Stimulated activated CD4-positive, alpha-beta T cell treated with anti-CD3 and anti-CD28 coated beads, Interleukin-1b, Interleukin-23, amount 100 ng/mL, for 48 hours (primary cell): ENCODE data around the gene CDKN2D.
"Not testable (repeated sequence)": the region's sequence is repeated elsewhere in the genome, so short reads cannot be mapped to it uniquely, and the experiment has no call there.

Experiments
- DNase-seq: peaks from one replicate; pipeline ENCODE4 v3.0.0-alpha.2; 2020

The CDKN2D gene

GRCh38 chr19:10580979-10581631, 12.3 kb upstream of the CDKN2D start:
- DNase-seq = peak; percentile 90

DNA sequence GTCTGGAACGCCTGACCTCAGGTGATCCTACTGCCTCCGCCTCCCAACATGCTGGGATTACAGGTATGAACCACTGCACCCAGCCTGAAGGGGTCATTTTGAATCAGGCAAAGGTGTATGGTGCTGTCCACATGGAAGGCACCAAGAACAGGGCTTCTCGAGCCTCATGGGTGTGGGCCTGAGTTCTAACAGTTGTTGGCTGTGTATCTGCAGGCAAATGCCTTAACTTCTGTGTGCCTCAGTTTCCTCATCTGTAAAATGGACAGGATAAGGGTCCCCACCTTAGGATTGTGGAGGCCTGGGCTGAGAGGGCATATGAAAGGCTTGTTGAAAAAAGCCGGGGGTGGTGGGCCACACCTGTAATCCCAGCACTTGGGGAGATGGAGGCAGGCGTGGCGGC, 9.2 kb upstream of the CDKN2D start:
- no peak for DNase-seq

DNA sequence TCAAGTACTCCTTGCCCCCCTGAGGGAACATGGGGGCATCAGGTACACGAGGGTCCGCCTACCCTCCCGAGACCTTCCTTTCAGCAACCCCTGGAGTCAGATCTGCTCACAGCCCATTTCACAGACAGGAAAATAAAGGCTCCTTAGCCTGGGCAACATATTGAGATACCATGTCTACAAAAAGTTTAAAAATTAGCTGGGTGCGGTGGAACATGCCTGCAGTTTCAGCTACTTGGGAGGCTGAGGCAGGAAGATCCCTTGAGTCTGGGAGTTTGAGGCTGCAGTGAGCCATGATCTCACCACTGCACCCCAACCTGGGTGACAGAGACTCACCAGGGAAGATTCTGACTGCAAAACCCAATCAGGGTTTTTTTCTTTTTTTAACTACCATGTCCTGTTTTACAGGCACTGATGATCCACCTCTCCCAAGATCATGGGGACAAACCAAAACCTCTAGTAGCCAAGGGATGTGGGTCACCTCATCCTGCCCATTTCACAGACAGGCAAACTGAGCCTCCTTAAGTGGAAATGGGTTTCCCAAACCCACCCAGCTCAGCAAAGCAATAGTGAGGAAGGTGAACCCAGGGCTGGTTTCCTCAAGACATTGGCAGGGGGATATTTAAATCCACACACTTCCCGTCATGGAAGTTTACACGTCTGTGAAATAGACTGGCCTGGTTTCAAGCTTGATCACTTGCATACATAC, 6.4 kb upstream of the CDKN2D start:
- DNase-seq = no peak

DNA sequence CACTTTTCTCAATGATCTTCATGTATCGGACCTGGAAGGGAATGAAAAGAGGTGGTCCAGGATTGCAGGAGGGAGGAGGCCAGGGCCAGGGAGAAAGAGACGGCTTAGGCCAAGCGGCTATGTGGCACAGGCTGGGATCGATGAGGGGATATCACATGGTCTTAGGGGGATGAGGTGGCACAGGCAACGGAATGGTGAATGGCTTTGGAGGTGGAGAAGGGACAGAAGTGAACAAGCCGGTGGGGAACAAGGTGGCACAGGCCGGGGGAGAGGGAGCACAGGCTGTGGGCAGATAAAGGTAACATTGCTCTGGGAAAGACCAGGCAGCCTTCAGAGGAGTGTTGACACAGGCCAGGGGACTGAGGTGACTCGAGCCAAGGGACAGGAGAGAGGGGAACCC, 5.7 kb upstream of the CDKN2D start:
- no peak for DNase-seq

- not testable (repeated sequence) for DNase-seq
Measured at GRCh38 chr19:10573793-10574192, 5.0 kb upstream of the CDKN2D start.

- peak; percentile 73 for DNase-seq
Measured at GRCh38 chr19:10568062-10568825, 535 bp downstream of the CDKN2D start.

GRCh38 chr19:10567656-10568055, 1.1 kb downstream of the CDKN2D start:
- DNase-seq = no peak

DNA sequence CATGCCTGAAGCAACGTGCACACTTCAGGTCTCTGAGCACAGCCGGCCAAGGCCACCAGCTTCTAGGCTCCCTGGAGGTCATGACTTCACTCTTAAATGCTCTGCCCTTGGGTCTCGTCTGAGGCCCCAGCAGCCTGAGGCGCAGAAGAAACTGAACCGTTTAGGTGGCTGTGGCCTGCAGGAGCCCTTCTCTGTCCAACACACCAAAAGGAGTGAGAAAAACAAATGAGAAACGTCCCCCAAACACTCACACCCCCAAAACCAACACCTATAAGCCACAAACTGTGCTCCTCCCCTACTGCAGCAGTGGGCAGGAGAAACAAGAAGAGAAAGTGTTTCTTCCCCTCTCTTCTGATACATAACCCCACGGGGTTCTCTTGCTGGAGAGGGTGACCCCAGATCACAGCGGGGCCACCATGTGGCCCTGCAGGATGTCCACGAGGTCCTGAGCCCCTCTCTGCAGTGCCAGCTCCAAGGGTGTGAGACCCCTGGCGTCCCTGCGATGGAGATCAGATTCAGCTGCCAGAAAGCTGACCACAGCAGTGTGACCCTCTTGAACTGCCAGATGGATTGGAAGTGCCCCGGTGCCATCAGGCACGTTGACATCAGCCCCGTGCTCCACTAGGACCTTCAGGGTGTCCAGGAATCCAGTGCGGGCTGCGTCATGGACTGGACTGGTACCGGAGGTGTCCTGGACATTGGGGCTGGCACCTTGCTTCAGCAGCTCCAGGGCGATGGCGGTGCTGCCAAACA, 1.9 kb downstream of the CDKN2D start:
- peak; percentile 68 for DNase-seq

GRCh38 chr19:10566408-10566657, 2.4 kb downstream of the CDKN2D start:
- no peak for DNase-seq

DNA sequence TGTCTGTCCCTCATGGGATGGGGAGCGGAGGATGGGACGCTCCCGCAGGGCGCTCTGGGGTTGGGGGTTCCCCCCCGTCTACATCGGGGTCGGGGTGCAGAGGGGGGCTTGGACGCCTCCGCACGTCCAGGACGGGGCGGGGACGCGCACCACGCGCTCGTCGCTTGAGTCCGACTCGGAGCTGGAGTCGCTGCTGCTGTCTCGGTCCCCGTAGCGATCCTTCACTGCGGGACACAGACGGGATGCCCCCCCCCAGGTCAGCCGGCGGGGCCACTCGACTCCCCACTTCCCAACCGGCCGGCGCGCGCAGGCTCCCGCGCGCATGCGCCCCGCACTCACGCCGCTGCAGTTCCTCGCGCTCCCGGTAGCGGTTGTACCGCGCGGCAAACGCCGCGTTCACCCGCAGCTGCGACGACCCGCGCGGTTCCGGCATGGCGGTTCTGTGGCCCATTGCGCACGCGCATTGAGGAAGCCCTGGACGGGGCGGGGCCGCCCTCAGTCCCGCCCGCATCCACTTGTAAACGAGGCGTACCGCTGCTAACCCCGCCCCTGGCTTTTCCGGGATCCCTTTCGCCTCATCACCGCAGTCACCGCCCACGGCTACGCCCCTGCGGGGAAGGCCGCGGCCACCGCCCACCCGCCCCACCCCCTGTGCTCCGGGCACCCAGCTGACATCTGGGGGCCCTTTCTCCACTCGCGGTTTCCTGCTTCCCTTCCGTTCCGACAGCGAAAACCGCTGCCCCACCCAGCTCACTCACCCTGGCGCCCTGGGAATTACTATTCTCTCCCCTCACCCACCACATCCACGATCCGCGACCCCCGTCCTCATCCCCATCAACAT, 3.0 kb downstream of the CDKN2D start, which contains the start of gene KRI1:
Gene KRI1 (minus strand): TSS at position 444 of the 841 bp plus-strand sequence. CDS start 11 bp downstream, at position 433.
- DNase-seq = peak; percentile 98

DNA sequence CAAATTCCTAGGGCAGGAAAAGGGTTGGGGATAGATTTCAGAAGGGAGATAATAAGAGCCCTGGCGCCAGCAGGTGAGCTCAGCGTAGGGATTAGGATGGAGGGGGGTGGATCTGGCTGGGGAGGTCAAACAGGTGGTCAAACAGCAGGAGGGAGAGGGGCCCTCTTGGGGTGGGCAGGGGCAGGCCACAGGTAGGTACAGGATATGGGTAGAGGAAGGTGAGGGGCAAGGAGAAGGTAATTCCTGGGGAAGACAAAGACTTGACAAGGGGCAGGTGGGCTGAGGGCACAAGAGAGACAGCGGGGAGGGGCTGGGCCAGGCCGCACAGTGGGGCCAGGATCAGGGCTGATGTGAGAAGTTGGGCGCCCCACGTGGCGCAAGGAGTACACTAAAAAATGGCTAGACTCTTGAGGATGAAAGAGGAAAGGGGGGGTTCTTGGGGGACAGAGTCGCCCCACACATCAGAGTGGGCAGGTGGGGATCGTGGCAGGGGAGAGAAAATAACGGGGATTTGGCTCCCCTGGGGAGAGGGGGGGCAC, 3.7 kb downstream of the CDKN2D start:
- peak; percentile 61 for DNase-seq

GRCh38 chr19:10562609-10563008, 6.2 kb downstream of the CDKN2D start:
- no peak for DNase-seq

GRCh38 chr19:10560154-10560553, 8.6 kb downstream of the CDKN2D start:
- DNase-seq = no peak

DNA sequence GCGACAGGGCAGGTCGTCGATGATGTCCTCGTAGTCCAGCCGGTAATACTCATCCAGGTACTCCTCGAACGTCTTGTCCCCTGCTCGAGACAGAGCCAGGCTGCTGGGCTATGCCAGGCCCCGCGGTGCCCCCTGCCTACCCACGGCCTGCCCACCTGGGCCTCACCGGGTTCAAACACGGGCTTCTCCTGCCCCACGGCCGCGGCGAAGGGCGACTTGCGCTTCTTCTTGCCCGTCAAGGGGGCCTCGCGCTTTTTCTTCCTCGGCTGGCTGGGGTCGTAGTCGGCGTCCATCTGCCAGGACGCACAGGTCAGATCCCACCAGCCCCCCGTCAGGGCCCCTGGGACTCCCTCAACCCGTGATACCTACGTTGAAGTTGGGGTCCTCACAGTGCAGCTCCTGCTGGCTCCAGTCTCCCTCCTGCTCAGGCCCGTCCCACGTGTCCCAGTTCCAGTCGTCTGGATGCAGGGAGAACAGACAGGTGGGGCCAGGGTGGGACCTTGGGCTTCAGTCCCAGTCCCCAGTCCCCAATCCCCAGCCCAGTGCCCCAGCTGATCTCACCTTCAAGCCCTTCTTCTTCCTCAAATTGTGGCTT, 11.1 kb downstream of the CDKN2D start:
- DNase-seq = no peak

- no peak for DNase-seq
Measured at GRCh38 chr19:10555610-10555973, 13.2 kb downstream of the CDKN2D start.

DNA sequence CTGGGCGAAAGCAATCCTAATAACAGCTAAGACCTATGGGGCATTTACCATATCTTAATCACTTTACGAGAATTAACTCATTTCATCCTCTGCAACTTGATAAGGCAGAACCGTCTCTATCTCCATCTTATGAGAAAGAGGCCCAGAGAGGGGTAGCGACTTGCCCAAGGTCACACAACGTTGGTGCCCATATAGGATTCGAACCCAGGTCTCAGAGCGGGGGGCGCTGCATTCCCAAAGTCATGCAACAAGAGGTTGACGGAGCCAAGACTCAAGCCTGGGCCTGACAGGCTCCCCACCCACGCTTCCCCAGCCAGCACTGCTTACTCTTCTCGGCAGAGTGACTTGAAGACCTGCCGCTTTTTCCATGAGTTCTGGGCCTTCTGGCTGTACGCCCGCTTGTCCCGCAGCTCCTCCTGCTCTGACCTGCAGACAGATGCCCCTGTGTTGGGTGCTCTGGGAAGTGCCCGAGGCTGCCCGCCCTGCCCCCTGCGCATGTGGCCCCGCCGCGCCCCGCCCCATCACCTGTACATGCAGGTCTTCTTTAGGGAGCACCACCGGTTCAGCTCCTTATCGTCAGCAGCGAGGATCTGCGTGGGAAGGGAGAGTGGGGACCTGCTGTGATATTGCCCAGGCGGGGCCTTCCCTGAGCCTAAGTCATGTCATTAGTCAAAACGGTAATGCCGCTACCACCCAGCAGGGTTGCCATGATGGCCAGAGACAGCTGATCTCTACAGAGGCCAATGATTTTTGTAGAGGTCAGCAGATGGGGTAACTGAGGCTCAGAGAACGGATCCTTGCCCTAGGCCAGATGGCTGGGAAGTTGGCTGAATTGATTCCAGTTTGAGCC, 13.8 kb downstream of the CDKN2D start:
- no peak for DNase-seq

DNA sequence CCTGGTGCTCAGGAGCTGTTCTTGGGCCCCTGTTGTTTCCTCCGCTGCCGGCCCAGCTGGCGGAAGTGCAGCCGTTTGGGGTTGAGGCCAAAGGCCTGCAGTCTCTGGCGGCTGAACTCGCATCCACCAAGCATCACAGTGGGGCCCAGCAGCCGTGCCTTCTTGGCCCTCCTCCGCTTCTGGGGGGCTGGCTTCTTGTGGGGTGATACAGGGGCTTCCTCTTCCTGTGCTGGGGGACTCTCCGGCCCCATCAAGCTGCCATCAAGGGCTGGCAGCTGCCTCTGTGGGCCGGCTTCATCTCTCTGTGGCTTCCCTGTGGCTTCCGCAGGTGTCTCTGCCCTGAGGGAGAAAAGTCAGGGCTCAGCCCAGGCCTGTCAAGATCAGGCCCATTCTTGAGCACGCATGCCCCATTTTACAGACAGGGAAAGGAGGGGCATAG, 14.8 kb downstream of the CDKN2D start:
- peak; percentile 31 for DNase-seq

GRCh38 chr19:10553087-10553667, 15.6 kb downstream of the CDKN2D start:
- DNase-seq = no peak

DNA sequence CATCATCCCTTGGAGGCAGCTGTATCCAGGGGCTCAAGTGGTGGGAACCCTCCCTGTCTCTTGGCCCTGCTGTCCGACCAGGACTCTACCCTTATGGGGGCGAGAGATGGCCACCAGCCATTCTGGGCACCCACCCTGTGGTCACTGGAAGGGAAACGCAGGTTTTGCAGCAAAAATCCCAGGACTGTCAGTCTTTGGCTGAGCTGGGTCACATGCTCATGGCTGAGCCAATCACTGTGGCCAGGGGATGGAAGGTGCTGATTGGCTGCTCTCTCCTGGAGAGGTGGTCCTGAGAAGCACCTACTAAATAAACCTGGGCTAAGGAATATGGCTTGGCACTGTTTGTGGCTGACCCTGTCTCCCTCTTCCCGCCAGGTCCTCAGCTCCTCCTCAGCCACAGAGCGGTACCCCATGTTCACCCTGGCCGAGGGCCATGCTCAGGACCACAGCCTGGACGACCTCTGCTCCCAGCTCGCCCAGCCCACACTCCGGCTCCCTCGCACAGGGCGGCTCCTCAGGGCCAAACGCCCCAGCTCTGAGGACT, 16.2 kb downstream of the CDKN2D start:
- DNase-seq = peak; percentile 44

- peak; percentile 64 for DNase-seq
Measured at GRCh38 chr19:10551698-10552301, 17.0 kb downstream of the CDKN2D start.
